A673 (cell line): ENCODE measurements around the gene PHAF1.

Experiments used
- EZH2 ChIP-seq: fragments of 200-600 bp; sonication (generic); IDR thresholded peaks from 2 replicates; pipeline ENCODE4 v1.6.1; 2017; ENCODE audit warnings: borderline replicate concordance, low read depth, mild to moderate bottlenecking, mixed read lengths, antibody characterized with exemption, low read length; ENCODE audit not compliant: poor library complexity, severe bottlenecking
- TF ChIP-seq, protein P1 (sequence below): fragments of 300-800, 200-600 bp; sonication (generic); conservative IDR thresholded peaks from 2 replicates; pipeline ENCODE4 v1.5.1; 2017; ENCODE audit warnings: low read depth, mild to moderate bottlenecking, antibody characterized with exemption, low read length, moderate library complexity, mixed read lengths

DNA sequence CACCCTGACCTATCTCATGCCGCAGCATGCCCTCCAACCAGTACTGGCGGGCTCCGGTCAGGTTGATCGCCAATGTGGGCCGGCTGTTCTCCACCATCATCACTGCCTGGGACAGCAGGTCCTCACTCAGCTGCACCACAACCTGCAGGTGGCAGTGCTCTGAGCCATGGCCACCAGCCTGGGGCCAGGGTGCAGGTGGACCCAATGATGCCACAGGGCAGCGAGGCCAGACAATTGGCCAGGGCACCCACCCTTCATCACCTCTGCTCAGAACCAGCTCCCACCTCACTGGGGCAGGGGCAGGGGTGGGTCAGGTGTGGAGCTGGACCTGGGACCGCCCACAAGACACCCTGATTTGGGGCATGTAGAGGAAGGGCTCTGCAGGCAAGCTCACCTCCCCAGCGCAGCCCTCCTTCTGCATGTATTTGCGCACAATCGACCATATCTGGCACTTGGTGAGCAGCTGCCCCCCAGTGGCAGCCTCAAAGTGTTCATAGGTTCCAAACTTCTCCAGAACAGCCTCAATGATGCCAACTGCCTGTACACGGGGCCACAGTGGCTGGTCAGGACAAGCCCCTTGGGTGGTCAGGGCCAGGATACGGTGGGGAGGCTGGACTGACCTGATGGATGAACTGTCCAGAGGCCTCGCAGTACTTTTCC is 69.8 kb downstream of the PHAF1 start:
- TF ChIP-seq, protein P1, sequence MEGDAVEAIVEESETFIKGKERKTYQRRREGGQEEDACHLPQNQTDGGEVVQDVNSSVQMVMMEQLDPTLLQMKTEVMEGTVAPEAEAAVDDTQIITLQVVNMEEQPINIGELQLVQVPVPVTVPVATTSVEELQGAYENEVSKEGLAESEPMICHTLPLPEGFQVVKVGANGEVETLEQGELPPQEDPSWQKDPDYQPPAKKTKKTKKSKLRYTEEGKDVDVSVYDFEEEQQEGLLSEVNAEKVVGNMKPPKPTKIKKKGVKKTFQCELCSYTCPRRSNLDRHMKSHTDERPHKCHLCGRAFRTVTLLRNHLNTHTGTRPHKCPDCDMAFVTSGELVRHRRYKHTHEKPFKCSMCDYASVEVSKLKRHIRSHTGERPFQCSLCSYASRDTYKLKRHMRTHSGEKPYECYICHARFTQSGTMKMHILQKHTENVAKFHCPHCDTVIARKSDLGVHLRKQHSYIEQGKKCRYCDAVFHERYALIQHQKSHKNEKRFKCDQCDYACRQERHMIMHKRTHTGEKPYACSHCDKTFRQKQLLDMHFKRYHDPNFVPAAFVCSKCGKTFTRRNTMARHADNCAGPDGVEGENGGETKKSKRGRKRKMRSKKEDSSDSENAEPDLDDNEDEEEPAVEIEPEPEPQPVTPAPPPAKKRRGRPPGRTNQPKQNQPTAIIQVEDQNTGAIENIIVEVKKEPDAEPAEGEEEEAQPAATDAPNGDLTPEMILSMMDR, result peak; percentile 56
- TF ChIP-seq EZH2, result no peak
